Stimulated activated CD4-positive, alpha-beta T cell treated with anti-CD3 and anti-CD28 coated beads, Interleukin-12 subunit alpha, Interleukin-12 subunit beta, amount 100 ng/mL, for 48 hours (primary cell): ENCODE measurements around the gene KRTAP1-4.
"Not testable (repeated sequence)": the region's sequence is repeated elsewhere in the genome, so short reads cannot be mapped to it uniquely, and the experiment has no call there.

ENCODE experiments used
- DNase-seq, 3 donors: peaks; one replicate each; pipeline ENCODE4 v3.0.0-alpha.2; 2020; ENCODE audit warnings: low read depth in 2 of 3, low spot score in 1 of 3

KRTAP1-4 gene

GRCh38 chr17:41029633-41030245 is at the start of gene KRTAP1-4:
TSS of gene KRTAP1-4 (minus strand) at chr17:41030195. CDS start at chr17:41030078, 117 bp downstream.
- DNase-seq: no peak

- DNase-seq: no peak
Measured at GRCh38 chr17:41076788-41077187, 46.8 kb upstream of the KRTAP1-4 start.

GRCh38 chr17:41073676-41074075 is 43.7 kb upstream of the KRTAP1-4 start:
- DNase-seq: no peak

- DNase-seq: no peak
Measured at GRCh38 chr17:41071606-41072360, 41.8 kb upstream of the KRTAP1-4 start.

GRCh38 chr17:41069031-41069430 is 39.0 kb upstream of the KRTAP1-4 start:
- DNase-seq: no peak

- no peak for DNase-seq
Measured at GRCh38 chr17:41067281-41067680, 37.3 kb upstream of the KRTAP1-4 start.

- DNase-seq: no peak
Measured at GRCh38 chr17:41065829-41066624, 36.0 kb upstream of the KRTAP1-4 start, which contains the start of gene KRTAP2-4. TSS of gene KRTAP2-4 (minus strand) at chr17:41065879. CDS start at chr17:41065845, 34 bp downstream.

GRCh38 chr17:41065016-41065689 is 35.2 kb upstream of the KRTAP1-4 start:
- not testable (repeated sequence) for DNase-seq

- no peak for DNase-seq
Measured at GRCh38 chr17:41064301-41064700, 34.3 kb upstream of the KRTAP1-4 start.

GRCh38 chr17:41063449-41063848 is 33.5 kb upstream of the KRTAP1-4 start:
- DNase-seq: no peak

GRCh38 chr17:41061964-41062363 is 32.0 kb upstream of the KRTAP1-4 start:
- DNase-seq: no peak

- no peak for DNase-seq
Measured at GRCh38 chr17:41060052-41060604, 30.1 kb upstream of the KRTAP1-4 start, which contains the start of gene KRTAP2-3. TSS of gene KRTAP2-3 (minus strand) at chr17:41060114. CDS start at chr17:41060050, 64 bp downstream.

- not testable (repeated sequence) for DNase-seq
Measured at GRCh38 chr17:41059276-41060051, 29.5 kb upstream of the KRTAP1-4 start.

- DNase-seq: no peak
Measured at GRCh38 chr17:41058741-41059140, 28.7 kb upstream of the KRTAP1-4 start.

- no peak for DNase-seq
Measured at GRCh38 chr17:41057547-41057946, 27.6 kb upstream of the KRTAP1-4 start.

- not testable (repeated sequence) for DNase-seq
Measured at GRCh38 chr17:41055130-41055529, 25.1 kb upstream of the KRTAP1-4 start, which contains the start of gene KRTAP2-2. TSS of gene KRTAP2-2 (minus strand) at chr17:41055230. CDS start at chr17:41055211, 19 bp downstream.

GRCh38 chr17:41054556-41054955 is 24.6 kb upstream of the KRTAP1-4 start:
- not testable (repeated sequence) for DNase-seq

- no peak for DNase-seq
Measured at GRCh38 chr17:41054025-41054424, 24.0 kb upstream of the KRTAP1-4 start.

- no peak for DNase-seq
Measured at GRCh38 chr17:41052566-41052965, 22.6 kb upstream of the KRTAP1-4 start.

GRCh38 chr17:41049110-41049509 is 19.1 kb upstream of the KRTAP1-4 start:
- DNase-seq: no peak
